ENCODE measurements around the gene CHCHD3. TPM values are rescaled to one million over a fixed set of nuclear protein-coding genes. Genes with fewer than 3 reads are reported as not detected.

Gene CHCHD3
- total RNA-seq, 1 experiment from 2014 or later, result 114 TPM

DNA sequence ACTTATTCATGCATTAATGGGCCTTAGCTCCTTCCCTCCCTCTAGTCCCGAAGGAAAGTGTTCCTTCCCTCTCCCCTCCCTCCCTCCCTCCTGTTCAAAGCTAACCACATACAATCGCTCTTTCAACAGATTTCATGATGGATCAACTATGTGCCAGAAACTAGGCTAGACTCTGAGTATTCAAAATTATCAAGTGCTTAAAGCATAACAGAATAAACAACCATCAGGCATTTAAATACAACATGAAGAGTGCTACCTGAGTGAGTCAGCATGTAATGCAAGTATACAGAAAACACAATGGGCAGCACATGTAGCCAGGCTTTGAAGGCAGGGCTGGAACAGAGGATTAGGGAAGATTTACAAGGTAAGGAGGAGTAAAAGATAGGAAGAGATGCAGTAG, 11.3 kb downstream of the CHCHD3 start:
- Mint-ChIP-seq H3K36me3 (peaks cover 26% of the 10 kb centered on the region), H3K27me3 (ENCODE audit: low read depth) (no peaks in the 10 kb centered on the region), H3K27ac (peak overlapping the region; percentile 30), H3K4me3 (no peak overlapping the region), H3K9me3 (no peaks in the 10 kb centered on the region), H3K4me1 (peaks cover 37% of the 10 kb centered on the region)
- ATAC-seq (peak; percentile 71), DNase-seq (ENCODE audit: low spot score) (no peak)
- no peak for TF ChIP-seq CREB1 (CRISPR knock-in tag; IDR thresholded peaks at IDR 0.05)
- CTCF ChIA-PET, result no interaction called here
- POLR2A ChIA-PET, result interaction anchor here (1.1 kb wide), 1 partner anchor 12 kb away, joined by 3 read pairs; the partner anchor contains the start of gene CHCHD3

DNA sequence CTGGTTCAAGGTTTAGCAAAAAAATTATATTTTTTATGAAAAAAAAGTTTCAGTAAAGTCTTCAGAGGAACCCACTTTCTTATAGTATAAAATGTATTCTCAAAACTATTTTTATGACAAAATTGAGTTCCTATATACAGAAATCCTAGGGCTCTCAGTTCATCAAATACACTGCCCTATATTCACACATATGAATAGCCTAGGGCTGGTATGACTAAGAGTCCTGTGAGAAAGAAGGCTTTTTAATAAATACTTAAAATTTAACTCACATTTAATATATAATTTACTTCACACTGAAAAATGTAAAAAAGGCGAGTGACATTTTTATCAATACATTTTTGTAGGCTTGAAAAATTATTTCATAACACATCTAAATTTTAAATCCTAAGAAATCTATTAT, 16.6 kb downstream of the CHCHD3 start:
- DNase-seq (ENCODE audit: low spot score) (no peak), ATAC-seq (no peak)
- TF ChIP-seq, protein P1, sequence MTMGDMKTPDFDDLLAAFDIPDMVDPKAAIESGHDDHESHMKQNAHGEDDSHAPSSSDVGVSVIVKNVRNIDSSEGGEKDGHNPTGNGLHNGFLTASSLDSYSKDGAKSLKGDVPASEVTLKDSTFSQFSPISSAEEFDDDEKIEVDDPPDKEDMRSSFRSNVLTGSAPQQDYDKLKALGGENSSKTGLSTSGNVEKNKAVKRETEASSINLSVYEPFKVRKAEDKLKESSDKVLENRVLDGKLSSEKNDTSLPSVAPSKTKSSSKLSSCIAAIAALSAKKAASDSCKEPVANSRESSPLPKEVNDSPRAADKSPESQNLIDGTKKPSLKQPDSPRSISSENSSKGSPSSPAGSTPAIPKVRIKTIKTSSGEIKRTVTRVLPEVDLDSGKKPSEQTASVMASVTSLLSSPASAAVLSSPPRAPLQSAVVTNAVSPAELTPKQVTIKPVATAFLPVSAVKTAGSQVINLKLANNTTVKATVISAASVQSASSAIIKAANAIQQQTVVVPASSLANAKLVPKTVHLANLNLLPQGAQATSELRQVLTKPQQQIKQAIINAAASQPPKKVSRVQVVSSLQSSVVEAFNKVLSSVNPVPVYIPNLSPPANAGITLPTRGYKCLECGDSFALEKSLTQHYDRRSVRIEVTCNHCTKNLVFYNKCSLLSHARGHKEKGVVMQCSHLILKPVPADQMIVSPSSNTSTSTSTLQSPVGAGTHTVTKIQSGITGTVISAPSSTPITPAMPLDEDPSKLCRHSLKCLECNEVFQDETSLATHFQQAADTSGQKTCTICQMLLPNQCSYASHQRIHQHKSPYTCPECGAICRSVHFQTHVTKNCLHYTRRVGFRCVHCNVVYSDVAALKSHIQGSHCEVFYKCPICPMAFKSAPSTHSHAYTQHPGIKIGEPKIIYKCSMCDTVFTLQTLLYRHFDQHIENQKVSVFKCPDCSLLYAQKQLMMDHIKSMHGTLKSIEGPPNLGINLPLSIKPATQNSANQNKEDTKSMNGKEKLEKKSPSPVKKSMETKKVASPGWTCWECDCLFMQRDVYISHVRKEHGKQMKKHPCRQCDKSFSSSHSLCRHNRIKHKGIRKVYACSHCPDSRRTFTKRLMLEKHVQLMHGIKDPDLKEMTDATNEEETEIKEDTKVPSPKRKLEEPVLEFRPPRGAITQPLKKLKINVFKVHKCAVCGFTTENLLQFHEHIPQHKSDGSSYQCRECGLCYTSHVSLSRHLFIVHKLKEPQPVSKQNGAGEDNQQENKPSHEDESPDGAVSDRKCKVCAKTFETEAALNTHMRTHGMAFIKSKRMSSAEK (CRISPR knock-in tag; IDR thresholded peaks at IDR 0.05; ENCODE audit: borderline replicate concordance), result no peak
- TF ChIP-seq, protein P2, sequence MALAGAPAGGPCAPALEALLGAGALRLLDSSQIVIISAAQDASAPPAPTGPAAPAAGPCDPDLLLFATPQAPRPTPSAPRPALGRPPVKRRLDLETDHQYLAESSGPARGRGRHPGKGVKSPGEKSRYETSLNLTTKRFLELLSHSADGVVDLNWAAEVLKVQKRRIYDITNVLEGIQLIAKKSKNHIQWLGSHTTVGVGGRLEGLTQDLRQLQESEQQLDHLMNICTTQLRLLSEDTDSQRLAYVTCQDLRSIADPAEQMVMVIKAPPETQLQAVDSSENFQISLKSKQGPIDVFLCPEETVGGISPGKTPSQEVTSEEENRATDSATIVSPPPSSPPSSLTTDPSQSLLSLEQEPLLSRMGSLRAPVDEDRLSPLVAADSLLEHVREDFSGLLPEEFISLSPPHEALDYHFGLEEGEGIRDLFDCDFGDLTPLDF (CRISPR knock-in tag; IDR thresholded peaks at IDR 0.05), result no peak
- no peak for TF ChIP-seq KAT7 (CRISPR knock-in tag; IDR thresholded peaks at IDR 0.05; ENCODE audit: borderline replicate concordance)
- TF ChIP-seq, protein P3, sequence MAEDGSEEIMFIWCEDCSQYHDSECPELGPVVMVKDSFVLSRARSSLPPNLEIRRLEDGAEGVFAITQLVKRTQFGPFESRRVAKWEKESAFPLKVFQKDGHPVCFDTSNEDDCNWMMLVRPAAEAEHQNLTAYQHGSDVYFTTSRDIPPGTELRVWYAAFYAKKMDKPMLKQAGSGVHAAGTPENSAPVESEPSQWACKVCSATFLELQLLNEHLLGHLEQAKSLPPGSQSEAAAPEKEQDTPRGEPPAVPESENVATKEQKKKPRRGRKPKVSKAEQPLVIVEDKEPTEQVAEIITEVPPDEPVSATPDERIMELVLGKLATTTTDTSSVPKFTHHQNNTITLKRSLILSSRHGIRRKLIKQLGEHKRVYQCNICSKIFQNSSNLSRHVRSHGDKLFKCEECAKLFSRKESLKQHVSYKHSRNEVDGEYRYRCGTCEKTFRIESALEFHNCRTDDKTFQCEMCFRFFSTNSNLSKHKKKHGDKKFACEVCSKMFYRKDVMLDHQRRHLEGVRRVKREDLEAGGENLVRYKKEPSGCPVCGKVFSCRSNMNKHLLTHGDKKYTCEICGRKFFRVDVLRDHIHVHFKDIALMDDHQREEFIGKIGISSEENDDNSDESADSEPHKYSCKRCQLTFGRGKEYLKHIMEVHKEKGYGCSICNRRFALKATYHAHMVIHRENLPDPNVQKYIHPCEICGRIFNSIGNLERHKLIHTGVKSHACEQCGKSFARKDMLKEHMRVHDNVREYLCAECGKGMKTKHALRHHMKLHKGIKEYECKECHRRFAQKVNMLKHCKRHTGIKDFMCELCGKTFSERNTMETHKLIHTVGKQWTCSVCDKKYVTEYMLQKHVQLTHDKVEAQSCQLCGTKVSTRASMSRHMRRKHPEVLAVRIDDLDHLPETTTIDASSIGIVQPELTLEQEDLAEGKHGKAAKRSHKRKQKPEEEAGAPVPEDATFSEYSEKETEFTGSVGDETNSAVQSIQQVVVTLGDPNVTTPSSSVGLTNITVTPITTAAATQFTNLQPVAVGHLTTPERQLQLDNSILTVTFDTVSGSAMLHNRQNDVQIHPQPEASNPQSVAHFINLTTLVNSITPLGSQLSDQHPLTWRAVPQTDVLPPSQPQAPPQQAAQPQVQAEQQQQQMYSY (CRISPR knock-in tag; IDR thresholded peaks at IDR 0.05), result no peak
- TF ChIP-seq, protein P4, sequence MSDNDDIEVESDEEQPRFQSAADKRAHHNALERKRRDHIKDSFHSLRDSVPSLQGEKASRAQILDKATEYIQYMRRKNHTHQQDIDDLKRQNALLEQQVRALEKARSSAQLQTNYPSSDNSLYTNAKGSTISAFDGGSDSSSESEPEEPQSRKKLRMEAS (CRISPR knock-in tag; IDR thresholded peaks at IDR 0.05), result no peak
- TF ChIP-seq ETV6 (CRISPR knock-in tag; IDR thresholded peaks at IDR 0.05), result no peak
- no peak for TF ChIP-seq FOXJ3 (CRISPR knock-in tag; IDR thresholded peaks at IDR 0.05; ENCODE audit: borderline replicate concordance)
- TF ChIP-seq, protein P5, sequence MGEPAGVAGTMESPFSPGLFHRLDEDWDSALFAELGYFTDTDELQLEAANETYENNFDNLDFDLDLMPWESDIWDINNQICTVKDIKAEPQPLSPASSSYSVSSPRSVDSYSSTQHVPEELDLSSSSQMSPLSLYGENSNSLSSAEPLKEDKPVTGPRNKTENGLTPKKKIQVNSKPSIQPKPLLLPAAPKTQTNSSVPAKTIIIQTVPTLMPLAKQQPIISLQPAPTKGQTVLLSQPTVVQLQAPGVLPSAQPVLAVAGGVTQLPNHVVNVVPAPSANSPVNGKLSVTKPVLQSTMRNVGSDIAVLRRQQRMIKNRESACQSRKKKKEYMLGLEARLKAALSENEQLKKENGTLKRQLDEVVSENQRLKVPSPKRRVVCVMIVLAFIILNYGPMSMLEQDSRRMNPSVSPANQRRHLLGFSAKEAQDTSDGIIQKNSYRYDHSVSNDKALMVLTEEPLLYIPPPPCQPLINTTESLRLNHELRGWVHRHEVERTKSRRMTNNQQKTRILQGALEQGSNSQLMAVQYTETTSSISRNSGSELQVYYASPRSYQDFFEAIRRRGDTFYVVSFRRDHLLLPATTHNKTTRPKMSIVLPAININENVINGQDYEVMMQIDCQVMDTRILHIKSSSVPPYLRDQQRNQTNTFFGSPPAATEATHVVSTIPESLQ (CRISPR knock-in tag; IDR thresholded peaks at IDR 0.05), result no peak
- no peak for TF ChIP-seq TEAD4 (CRISPR knock-in tag; IDR thresholded peaks at IDR 0.05)
- TF ChIP-seq, protein P6, sequence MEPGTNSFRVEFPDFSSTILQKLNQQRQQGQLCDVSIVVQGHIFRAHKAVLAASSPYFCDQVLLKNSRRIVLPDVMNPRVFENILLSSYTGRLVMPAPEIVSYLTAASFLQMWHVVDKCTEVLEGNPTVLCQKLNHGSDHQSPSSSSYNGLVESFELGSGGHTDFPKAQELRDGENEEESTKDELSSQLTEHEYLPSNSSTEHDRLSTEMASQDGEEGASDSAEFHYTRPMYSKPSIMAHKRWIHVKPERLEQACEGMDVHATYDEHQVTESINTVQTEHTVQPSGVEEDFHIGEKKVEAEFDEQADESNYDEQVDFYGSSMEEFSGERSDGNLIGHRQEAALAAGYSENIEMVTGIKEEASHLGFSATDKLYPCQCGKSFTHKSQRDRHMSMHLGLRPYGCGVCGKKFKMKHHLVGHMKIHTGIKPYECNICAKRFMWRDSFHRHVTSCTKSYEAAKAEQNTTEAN (CRISPR knock-in tag; IDR thresholded peaks at IDR 0.05), result no peak
- TF ChIP-seq SMAD3 (CRISPR knock-in tag; IDR thresholded peaks at IDR 0.05; ENCODE audit: borderline replicate concordance), result no peak
- H3K27me3 Mint-ChIP-seq (ENCODE audit: low read depth), result no peaks in the 10 kb centered on the region
- H3K9me3 Mint-ChIP-seq, result no peaks in the 10 kb centered on the region
- H3K4me1 Mint-ChIP-seq, result peaks cover 5% of the 10 kb centered on the region
- H3K27ac Mint-ChIP-seq, result no peak overlapping the region
- no peak overlapping the region for H3K4me3 Mint-ChIP-seq
- POLR2A ChIA-PET, result no interaction called here
- CTCF ChIA-PET, result no interaction called here
- H3K36me3 Mint-ChIP-seq, result peaks cover 24% of the 10 kb centered on the region

Data from WTC11 (cell line).